CD4-positive, alpha-beta T cell treated with Interleukin-10 for 1 hour (primary cell): ENCODE measurements around the gene C8B.

Experiments used
- DNase-seq: peaks from one replicate; pipeline ENCODE4 v3.0.0-alpha.2; 2020

Gene C8B

DNA sequence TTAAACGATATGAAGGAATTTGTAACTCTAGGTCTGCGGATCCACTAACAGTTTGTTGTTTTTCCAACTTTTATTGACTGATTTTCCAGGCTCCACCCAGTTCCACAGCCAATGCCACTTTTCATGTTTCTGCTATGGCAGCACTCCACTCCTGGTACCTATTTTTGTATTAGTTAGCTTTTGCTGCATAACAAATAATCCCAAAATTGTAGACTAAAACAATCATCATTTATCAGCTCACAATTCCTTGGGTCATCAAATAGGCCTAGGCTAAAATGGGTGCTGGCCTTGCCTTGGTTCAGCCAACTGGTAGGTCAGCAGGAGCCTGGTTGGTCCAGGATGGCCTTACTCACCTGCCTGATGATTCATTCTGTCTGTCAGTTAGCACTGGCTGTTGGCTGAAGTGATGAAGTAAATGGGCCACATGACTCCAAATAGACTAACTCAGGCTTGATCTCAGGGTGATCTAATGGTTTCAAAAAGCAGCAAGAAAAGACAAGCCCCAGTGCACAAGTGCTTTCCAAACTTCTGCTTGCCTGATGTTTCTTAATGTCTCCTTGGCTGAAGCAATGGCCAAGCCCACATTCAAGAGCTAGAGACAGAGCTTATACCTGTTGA, 3.2 kb upstream of the C8B start:
- no peak for DNase-seq

DNA sequence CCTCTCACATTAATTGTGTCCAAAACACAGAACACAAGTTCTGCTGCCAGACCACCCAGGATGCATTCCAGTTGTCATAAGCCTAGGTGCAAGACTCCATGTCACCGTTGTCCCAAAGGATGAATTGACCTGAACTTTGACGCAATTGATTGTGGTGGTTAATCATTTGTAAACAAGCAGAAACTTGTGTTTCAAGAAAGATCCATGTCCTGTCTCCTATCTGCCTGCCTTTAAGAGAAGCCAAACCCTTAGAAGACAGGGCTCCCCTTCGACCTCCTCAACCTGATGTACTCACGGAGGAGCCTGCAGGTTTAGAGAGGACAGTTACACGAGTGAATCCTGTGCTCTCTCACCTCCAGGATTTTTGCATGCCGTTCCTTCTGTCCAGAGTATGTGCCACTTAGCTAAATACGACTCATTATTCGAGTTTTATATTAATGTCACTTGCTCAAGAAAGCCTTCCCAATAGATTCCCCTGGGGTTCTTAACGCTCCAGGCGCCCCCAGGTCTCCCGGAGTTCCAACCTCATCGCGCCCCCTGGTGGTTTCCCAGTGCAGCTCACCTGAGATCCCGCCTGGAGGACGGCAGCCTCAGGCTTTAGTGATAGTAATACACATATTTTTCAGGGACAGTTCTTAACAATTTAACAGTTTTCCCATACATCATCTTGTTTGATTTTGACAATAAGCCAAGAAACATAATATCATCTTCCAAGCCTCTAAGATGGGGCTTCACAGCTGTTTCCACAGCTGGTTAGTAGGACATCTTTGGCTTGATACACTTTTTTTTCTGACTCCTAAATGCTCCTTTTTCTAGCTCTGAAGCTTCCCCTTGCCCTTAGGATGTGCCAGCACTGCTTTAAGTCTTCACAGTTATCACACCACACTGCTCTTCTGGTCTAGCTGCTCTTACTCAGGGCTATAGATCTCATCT, 2.4 kb upstream of the C8B start:
- DNase-seq: no peak

DNA sequence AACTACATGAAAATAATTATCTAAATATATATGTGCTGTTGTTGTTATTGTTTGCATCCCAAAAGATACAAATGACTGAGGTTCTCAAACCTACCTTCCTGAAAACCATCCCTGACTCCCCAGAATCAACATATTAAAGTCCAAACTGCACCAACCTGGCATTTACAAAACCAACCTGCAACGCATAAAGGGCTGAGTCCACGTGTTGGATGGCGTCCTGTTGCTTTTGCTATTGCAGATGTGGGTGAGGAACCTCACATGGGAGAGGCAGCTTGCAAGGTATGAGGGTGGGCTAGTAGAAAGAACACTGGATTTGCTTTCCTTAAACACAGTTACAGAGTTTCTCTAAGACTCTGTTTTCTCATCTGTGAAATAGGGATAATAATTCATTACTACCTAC, 1.5 kb upstream of the C8B start:
- DNase-seq: no peak

DNA sequence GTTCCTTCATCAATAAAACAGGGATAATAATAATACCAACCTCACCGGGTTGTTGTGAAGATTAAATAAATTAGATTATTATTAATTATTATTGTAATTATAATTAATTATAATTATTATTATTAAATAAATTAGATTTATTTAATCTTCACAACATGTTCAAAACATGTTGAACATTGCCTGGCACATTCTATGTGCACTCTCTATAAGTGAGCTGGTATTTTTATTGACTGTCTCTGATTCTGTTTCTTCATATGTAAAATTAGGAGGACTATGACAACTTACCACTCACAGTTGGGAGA, 834 bp upstream of the C8B start:
- DNase-seq: no peak

DNA sequence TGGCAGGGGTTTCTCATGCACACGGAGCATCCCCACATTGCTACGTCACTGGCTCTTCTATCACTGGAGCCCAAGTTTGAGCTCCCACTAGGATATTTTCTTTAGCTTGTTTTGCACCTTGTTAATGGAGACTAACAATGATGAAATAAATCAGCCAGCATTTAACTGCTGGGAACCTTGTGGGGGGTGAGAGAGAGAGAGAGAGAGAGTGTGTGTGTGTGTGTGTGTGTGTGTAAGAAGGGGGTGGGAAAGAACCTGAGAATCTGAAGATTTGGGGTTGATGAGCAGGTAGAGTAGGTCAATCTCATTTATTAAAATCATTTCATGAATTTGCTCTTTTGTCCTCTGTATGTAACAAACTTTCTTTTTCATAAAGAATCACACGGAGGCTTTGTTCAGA, 624 bp downstream of the C8B start:
- DNase-seq: no peak

DNA sequence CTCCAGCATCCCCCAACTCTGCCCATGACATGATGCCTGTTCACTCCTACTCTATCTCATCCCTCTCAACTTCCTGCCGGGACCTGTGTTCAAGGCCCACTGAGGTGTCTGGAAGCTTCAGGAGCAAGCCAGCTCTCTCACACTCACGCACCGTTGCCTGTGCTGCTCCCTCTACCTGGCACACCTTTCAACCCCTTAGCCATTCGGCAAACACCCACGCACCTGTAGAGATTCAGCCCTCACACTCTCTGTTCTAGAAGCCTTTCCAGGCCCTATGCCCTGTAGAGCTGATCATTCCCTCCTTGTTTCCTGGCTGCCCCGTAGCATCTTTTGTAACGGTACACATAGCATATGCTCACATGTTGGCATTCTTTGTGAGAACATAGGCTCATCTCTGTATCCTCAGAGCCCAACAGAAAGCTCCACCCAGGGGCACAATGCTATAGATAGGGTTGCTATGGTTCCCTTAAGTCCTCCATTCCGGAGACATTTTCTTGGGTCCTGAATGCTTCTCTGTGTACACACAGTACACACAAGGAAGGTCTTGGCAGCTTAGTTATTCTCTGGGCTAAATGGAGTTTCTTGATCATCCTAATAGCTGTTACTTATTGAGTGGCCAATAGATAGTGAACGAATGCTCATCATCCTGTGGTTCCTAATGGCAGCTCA, 1.3 kb downstream of the C8B start:
- no peak for DNase-seq

DNA sequence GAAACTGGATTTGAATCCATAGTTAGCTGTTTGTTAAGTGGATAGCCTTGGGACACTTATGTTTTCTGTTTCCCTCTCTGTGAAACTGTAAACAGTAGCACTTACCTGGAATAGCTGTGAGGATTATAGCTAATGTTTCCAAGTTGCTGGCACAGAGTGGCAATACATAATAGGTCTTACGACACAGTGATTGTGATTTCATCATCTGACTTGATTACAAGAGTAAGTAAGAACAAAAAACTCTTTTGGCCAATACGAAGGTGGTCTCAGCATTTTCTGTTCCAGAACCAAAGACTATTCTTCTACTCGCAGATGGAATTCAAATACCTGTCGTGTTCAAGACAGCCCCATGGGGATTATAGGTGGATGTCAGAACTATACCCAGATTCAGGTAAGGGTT, 2.1 kb downstream of the C8B start:
- DNase-seq: no peak

DNA sequence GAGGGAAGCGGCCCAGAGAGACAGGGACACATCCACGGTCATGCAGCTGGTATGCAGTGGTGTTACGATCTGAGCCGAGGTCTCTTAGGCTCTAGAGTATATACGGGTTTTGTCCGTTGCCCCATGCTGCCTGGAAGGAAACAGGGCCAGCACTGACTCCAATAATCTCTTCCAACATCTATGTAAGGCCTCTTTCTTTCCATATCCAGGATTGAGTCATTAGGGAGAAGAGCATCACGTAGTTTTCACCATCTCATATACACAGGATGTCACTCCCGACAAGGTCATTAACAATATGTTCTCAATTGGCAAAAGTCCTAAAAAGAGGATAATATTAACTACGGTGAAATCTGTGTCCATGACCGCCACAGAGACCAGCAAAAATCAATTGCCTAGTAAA, 4.4 kb downstream of the C8B start:
- DNase-seq: no peak

DNA sequence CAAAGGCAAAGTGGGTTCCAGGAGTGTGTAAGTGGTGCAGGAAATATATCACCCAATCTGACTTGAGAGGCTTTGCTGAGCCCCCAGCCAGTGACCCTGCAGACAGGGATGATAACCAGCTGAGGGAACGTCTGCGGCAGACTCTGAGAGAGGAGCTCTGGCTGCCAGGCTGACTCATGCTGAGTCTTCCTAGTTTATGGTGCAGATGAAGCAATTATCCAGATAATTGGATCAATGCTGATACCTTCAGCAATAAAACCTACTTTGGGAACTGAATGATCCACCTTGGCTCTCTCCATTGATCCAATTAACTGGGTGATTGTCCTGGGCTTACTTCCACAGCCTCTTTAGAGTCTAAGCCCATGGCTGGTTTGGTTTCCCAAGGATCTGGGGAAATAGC, 7.3 kb downstream of the C8B start:
- DNase-seq: no peak

DNA sequence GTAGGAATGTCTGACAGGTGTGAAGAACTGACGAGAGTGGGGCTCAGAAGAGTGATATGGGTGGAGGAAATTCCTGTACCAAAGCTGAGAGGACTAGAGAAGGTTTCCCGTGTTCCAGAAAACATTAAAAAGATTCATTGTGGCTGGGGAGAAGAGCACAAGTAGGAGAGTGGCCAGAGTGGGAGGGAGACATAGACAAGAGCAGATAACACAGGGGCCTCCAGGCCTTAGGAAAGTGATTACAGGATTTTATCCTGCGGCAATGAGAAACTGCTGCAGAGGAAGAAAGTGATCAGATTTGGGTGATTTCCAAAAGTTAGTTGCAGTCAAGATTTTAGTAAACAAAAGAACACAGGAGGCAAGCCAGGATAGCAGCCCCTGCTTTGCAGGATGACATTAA, 7.9 kb downstream of the C8B start:
- no peak for DNase-seq

DNA sequence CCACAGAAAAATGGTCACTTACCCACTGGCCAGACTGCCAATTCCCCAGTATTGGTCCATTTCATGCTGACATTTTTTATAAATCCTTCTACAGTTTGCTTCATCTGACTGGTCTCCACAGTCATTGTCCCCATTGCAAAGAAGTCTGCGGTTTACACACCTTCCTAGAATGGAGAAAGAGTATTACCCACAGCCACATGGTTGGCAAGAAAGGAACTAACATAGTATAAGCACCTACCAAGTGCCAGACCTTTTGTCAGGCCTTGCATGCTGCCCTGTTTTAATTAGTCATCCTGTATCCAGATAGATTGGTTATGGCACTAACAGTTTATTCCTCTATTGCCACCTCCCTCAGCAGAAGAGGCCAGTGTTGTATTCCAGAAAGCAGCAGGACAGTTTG, 11.2 kb downstream of the C8B start:
- no peak for DNase-seq

DNA sequence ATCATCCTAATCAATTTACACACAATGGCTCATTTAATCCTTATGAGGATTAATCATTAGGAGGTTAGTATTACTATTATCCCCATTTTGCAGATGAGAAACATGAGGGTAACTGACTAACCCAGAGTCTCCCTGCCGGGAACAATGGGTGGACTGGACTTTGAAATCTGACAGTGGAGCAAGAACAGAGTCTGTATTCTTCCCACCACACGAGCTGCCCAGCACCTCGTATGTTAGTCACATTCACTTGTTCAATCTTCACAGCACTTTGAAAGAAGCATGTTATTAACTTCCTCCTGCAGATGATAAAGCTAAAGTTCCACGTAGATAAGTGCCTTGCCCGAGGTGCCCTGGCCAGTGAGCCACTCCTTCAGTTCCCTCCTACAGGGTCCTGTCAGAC, 12.4 kb downstream of the C8B start:
- DNase-seq: no peak

DNA sequence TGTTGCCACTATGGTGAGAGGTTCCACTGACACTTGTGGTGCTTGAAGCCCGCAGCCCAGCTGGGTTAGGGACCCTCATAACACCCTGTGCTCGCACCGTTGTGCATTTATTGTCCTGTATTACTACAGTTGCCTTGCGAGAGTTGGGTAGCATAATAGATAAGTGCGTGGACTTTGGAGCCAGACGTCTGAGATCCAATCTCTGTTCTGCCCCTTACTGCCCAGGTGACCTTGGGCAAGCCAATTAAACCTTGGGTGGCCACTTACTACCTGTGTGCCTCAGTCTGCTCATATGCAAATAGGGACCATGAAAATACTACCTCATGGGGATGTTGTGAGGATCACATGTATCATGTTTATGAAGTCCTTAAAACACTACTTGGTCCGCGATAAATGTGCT, 13.3 kb downstream of the C8B start:
- no peak for DNase-seq

DNA sequence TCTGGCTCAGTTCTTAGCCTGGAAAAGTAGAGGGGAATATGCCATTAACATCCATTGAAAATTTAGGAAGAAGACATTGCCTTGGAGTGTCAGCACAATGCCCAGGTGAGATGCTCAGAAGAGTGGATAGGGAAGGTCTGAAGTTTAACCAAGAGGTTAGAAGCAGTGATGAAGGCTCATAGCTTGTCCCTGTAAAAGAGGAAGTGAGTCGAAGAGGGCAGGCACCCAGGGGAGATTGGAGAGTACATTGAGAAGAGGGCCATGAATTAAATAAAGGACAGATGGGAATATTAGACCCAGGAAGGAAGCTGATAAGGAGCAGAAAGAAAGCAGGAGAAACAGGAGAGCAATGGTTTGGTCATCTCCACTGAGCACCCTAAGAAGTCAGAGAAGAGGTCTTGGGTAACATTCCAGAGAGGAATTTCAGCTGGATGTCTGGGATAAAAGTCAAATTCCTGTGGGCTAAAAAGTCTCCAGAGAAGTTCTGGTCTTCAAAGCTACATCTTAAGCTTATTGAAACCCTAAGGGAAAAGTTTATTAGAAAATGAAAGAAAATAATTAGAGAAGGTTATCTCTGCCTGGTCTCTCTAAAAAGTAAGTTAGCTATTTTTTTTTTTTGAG, 17.3 kb downstream of the C8B start:
- DNase-seq: no peak

DNA sequence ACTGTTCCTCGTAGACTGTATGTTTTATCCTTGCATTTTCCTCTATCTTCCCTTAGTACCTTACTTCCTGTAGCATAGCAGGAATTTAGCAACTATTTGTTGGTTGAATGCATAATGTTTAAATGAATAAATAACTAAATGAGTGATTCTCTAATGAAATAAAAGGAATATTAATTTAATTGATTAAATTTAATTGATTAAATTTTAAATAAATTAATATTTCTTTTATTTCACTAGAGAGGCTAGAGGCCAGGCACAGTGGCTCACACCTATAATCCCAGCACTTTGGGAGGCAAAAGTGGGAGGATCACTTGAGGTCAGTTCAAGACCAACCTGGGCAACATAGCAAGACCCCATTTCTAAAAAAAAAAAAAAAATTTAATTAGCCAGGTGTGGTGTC, 25.8 kb downstream of the C8B start:
- no peak for DNase-seq

DNA sequence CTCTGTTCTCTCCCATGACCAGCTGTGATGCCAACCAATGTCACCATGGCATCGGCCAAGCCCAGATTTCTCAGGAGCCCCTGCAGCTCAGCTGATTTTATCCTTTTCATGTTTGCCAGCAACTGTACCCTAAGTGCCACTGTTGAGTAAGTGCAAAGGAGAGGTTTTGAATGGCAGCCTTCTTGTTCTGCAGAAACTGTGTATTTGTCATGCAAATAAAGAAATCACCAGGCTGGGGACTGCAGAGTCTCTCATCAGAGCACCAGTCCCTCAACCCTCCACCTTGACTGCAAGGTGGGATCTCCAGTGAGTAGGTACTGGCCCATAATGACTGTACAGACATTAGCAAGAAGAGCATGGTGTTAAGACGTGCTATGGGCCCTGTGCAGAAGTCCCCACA, 26.6 kb downstream of the C8B start:
- no peak for DNase-seq

DNA sequence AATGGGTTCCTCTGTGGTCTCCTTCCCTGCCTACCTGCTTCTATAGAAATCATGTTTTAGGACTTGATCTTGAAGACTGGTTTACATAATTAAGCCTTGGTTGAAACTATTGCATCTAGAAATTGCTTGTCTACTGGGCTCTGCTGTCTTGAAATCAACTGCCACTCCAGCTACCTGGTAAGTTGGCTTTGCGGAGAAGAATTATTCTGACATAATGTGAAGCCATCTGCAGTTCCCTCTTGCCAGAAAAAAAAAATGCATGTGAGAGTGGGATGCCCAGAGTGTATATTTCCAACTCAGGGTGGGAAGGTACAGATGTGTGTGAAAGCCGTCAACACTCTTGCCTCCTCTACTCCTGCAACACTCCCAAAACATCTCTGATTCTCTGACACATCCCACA, 27.2 kb downstream of the C8B start:
- DNase-seq: no peak

DNA sequence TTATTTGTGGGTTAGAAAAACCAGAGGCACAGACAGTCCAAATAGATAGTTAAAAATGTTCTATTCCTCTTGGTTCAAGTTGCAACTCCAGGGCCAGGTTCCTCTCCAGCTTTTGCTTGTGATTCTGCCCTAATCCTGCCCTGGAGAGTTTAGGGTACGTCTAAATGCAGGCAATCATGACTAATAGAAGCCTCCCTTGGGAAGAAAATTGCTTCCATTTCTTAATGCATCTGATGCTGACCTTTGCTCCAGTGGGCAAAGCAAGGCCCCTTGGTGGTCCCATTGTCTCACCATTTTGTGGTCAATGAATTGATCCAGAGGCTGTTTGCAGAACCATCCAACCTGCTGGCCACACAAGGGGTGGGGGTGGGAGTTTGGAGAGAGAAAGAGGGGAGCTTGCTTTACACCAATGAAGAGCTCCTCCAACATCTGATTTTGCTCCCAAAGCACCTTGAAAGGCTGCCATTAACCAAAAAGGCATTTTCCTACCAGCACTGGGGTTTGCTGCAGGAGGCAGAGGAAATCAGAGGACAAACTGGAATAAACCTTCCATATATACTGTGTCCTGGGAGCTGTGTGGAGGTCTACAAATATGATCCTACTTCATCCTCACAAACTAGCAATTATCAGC, 31.3 kb downstream of the C8B start:
- DNase-seq: no peak

DNA sequence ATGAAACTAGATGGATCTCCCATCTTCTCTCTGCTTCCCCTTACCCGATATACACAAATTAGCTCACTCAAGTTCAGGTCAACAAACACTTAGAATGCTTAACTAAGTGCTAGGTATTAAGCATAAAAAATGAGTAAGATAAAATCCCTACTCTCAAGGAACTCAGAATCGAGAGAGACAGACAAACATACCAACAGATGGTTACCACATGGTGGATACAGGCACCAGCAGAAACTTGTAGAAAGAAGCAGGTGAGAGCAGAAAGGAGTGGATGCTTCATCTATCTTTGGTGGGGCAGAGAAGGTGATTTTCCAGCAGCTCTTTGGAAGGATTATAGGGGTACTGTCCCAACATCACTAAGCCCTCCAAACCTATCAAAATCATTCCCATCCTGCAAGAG, 32.2 kb downstream of the C8B start:
- no peak for DNase-seq

DNA sequence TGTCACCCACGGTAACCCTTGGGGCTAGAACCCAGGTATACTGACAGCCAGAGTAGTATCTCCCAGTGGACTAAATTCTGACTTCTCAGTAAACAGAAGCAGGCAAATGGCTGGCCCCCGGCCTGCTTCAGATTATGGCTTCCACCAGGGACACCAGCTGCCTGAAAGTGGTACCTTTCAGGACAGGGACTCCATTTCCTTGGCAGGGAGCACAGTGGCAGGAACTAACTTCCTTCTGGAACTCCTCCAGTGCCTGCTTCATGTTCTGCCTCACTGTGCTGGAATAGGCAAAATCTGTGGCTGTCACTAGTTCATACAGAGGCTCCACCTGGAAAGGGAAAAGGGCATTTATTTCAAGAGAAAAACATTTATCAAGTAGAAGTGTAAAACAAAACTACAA, 32.7 kb downstream of the C8B start:
- DNase-seq: no peak

DNA sequence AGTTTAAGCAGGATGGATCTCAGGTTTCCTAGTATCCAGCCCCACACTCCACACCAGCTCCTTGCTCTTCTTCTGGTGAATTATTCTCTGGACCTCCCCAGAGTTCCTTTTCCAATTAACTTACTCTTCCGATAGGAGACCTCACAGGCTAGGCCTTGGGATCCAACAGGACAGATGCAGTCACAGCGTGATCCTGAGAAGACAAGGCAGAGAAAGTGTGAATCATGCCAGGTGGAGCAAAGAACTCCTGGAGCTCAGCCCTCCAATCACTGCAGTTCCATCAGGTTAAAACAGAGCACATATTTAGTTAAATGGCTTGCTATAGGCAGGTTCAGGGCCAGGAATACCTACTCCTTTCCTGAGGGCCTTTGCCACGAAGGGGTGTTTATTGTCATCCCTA, 34.1 kb downstream of the C8B start:
- no peak for DNase-seq

DNA sequence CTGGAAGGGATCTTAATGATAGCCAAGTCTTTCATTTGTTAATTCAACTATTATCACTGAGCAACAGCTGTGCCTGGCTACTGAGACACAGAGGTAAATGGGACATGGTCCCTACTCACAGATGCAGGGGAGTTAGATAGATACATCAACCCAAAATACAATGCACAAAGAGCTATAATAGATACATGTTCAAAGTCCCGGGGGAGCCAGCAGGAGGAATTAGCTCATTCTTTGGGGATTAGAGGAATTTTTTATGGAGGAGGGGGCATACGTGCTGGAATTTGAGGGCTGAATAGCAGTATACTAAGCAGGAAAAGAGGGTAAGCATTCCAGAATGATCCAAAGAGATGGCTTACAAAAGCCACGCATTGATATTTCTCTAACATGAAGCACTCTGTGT, 34.6 kb downstream of the C8B start:
- DNase-seq: no peak

DNA sequence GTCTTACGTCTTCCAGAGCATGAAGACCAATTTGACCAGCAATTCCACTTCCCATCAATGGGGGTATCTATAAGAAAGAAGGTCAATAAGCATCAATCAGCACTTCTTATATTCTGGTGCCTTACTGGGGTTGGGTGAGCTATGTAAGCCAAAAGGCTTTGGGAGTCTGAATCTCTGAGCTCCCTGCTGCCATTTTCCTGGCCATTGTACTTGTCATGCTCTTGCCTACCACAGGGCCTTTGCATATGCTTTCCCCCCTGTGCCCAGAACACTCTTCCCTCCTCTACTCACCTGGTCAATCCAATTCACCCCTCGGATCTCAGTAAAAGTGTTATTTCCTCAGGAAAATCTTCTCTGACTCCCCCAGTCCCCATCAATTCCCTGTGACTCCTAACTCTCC, 36.3 kb downstream of the C8B start:
- DNase-seq: no peak

DNA sequence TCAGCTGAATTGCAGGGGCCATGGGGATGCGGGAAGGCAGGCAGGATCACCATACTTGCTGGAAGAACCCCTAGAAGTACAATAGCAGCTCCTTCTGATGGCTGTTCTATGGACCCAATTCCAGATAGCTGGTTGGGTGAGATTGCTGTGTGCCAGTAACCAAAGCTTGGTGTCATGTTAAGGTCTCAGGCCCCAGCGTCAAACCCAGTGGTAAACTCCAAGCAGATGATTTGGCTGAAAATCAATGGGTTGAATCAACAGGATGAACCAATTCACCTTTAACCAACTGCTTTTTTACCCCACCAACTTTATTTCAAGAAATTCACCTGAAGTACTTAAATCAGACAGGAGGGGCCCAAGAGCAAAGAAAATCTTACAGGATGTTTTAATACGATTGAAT, 37.8 kb downstream of the C8B start:
- no peak for DNase-seq
